ENCODE data around the gene DDX4. TPM values are rescaled to one million over a fixed set of nuclear protein-coding genes. Genes with fewer than 3 reads are reported as not detected.
A peak's percentile ranks its signal among the peaks of the same experiment; 100 is the strongest.

Gene DDX4
- polyA plus RNA-seq, 1 experiment: not detected

- ChIA-PET POLR2A (no interaction called here), CTCF (no interaction called here)
- Histone ChIP-seq H3K27ac (ENCODE audit: low read depth, low read length) (peak within 1 kb of the TSS; percentile 47), H3K27me3 (ENCODE audit: control insufficient read depth, insufficient read depth, low read length) (no peaks in the 10 kb centered on the region), H3K4me3 (ENCODE audit: low read depth, low read length) (peak within 1 kb of the TSS; percentile 98), H3K9me3 (ENCODE audit: control insufficient read depth, insufficient read depth, low read length) (0 out of 2 replicates have a peak, but pooled peaks cover under 1% of the 10 kb centered on the region)
- peak; percentile 71 for DNase-seq (ENCODE audit: low read depth, low spot score)
- no peak for TF ChIP-seq CTCF (IDR thresholded peaks at IDR 0.05; ENCODE audit: low read depth, low read length)
Measured at GRCh38 chr5:55712023-55712859, 25.6 kb upstream of the DDX4 start, which contains the start of gene SLC38A9. Gene SLC38A9, minus strand, starts transcription at chr5:55712324. Its CDS starts 14,366 bp downstream, at chr5:55697958.

- no peak for DNase-seq (ENCODE audit: low read depth, low spot score)
- Histone ChIP-seq H3K27ac (ENCODE audit: low read depth, low read length) (no peak overlapping the region), H3K27me3 (ENCODE audit: control insufficient read depth, insufficient read depth, low read length) (no peaks in the 10 kb centered on the region), H3K4me3 (ENCODE audit: low read depth, low read length) (no peak overlapping the region), H3K9me3 (ENCODE audit: control insufficient read depth, insufficient read depth, low read length) (0 out of 2 replicates have a peak, but pooled peaks cover 2% of the 10 kb centered on the region)
- POLR2A ChIA-PET: no interaction called here
- no peak for TF ChIP-seq CTCF (IDR thresholded peaks at IDR 0.05; ENCODE audit: low read depth, low read length)
- CTCF ChIA-PET: interaction anchor here (1.4 to 1.6 kb wide), 2 partner anchors 221 to 223 kb away, joined by 3 to 13 read pairs; no protein-coding TSS in a partner anchor
Measured at GRCh38 chr5:55713871-55714270, 24.0 kb upstream of the DDX4 start.

- Histone ChIP-seq H3K9me3 (ENCODE audit: control insufficient read depth, insufficient read depth, low read length) (0 out of 2 replicates have a peak, but pooled peaks cover 2% of the 10 kb centered on the region), H3K27me3 (ENCODE audit: control insufficient read depth, insufficient read depth, low read length) (peaks cover under 1% of the 10 kb centered on the region), H3K4me3 (ENCODE audit: low read depth, low read length) (no peak overlapping the region), H3K27ac (ENCODE audit: low read depth, low read length) (no peak overlapping the region)
- POLR2A ChIA-PET: no interaction called here
- no peak for DNase-seq (ENCODE audit: low read depth, low spot score)
- CTCF ChIA-PET: interaction anchor here (1.4 to 1.6 kb wide), 2 partner anchors 221 to 222 kb away, joined by 3 to 13 read pairs; no protein-coding TSS in a partner anchor
- TF ChIP-seq CTCF (IDR thresholded peaks at IDR 0.05; ENCODE audit: low read depth, low read length): no peak
Measured at GRCh38 chr5:55714339-55714738, 23.5 kb upstream of the DDX4 start.

- H3K4me3 ChIP-seq (ENCODE audit: low read depth, low read length): no peak overlapping the region
- 0 out of 2 replicates have a peak, but pooled peaks cover 2% of the 10 kb centered on the region for H3K9me3 ChIP-seq (ENCODE audit: control insufficient read depth, insufficient read depth, low read length)
- H3K27ac ChIP-seq (ENCODE audit: low read depth, low read length): no peak overlapping the region
- DNase-seq (ENCODE audit: low read depth, low spot score): no peak
- ChIA-PET CTCF (interaction anchor here (1.4 to 1.6 kb wide), 2 partner anchors 220 to 222 kb away, joined by 3 to 13 read pairs; no protein-coding TSS in a partner anchor), POLR2A (no interaction called here)
- peaks cover 3% of the 10 kb centered on the region for H3K27me3 ChIP-seq (ENCODE audit: control insufficient read depth, insufficient read depth, low read length)
- TF ChIP-seq CTCF (IDR thresholded peaks at IDR 0.05; ENCODE audit: low read depth, low read length): no peak
Measured at GRCh38 chr5:55714749-55715148, 23.1 kb upstream of the DDX4 start.
